HG03064 (cell line): ENCODE measurements around the gene QRICH2.
"Not testable (repeated sequence)": the region's sequence is repeated elsewhere in the genome, so short reads cannot be mapped to it uniquely, and the experiment has no call there.

Source experiments
- ATAC-seq: cut with Tn5 transposase; IDR thresholded peaks from one replicate; pipeline ENCODE4 v1.9.1; 2021; ENCODE audit warnings: low read depth; ENCODE audit not compliant: unreplicated experiment

QRICH2 gene

GRCh38 chr17:76235883-76236282 is 72.2 kb downstream of the QRICH2 start:
- no peak for ATAC-seq

DNA sequence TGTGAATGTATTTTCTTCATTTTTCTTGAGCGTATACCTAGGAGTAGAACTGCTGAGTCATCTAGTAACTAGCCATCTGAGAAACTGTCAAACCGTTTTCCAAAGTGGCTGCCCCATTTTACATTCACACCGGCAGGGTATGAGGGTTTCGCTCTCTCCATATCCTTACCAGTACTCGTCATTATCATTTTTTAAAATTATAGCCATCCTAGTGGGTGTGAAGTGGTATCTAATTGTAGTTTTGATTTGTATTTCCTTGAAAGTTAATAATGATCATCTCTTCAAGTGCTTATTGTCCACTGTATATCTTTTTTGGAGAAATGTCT is 73.8 kb downstream of the QRICH2 start:
- no peak for ATAC-seq

DNA sequence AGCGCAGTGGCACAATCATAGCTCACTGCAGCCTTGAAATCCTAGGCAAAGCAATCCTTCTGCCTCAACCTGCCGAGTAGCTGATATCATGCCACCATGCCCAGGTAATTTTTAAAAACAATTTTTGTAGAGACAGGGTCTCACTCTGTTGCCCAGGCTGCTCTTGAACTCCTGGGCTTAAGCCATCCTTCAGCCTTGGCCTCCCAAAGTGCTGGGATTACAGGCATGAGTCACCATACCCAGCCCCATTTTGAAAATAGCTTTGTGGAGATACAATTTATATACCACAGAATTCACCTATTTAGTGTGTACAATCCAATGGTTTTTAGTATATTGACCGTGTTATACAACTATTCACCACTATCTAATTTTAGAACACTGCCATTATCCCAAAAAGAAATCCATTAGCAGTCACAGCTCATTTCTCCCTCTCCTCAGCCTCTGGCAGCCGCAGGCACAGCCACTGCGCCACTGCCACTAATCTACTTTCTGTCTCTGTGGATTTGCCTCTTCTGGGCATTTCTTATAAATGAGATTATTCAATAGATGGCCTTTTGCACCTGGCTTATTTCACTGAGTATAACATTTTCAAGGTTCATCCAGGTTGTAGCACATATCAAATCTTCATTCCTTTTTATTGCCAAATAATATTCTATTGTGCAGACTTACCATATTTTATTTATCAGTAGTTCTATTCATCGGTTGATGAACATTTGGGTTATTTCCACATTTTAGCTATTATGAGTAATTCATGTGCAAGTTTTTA is 74.3 kb downstream of the QRICH2 start:
- ATAC-seq: no peak

DNA sequence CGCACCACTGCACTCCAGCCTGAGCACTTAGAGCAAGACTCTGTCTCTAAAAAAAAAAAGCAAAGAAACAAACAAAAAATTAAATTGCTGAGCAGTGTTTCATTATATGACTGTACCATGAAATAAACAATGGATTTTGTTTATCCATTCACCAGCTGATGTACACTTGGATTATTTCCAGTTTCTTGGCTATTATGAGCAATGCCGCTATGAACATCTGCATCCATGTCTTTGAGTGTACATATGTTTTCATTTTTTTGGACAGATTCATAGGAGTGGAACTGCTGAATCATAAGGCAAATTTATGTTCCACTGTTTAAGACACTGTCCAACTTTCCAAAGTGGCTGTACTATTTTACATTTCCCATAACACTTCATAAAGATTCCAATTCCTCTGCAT is 75.7 kb downstream of the QRICH2 start:
- no peak for ATAC-seq

DNA sequence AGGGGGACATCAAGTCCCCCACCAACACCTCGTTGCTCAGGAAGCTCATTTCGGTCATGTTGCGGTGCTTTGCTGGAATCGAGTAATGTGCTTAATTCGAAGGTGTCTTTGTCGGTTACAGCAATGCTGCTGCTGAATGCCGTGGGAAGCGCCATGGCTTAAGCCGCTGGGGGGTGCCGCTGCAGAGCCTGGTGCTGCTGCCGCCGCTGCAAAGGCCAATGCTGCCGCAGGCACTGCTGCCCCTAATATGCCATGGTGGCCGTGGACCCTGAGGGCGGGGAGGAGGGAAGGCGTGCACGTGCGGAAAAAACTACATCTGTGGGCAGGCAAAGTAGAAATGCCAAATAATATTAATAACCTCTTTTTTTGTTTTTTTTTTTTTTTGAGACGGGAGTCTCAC is 81.3 kb downstream of the QRICH2 start:
- not testable (repeated sequence) for ATAC-seq

- not testable (repeated sequence) for ATAC-seq
Observed at GRCh38 chr17:76225373-76226086, 82.5 kb downstream of the QRICH2 start.
